GM19324 (cell line): ENCODE measurements around the gene GREM2.

Source experiments
- ATAC-seq: cut with Tn5 transposase; IDR thresholded peaks from one replicate; pipeline ENCODE4 v1.9.1; 2021; ENCODE audit warnings: mild to moderate bottlenecking, moderate library complexity; ENCODE audit not compliant: unreplicated experiment, low FRiP score

GREM2 gene

DNA sequence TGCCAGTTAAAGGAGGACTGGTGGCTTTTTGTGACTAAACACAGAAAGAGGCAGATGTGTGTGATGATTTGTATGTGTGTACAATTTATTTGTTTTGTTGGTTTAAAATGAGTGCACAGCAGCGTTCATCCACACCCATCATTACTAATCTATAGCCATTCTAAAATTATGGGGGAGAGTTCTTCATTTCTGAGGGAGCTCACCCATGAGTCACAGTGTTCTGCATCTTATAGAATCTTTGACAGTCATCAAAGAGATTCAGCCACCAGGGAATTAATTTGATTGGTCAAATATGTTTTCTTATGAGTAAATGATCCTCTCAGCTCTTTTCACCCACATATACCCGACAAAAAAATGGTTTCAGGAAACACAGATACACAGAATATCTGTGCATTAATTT lies 147.9 kb downstream of the GREM2 start:
- no peak for ATAC-seq

- ATAC-seq, result no peak
Measured at GRCh38 chr1:240462766-240463395, 149.1 kb downstream of the GREM2 start.

GRCh38 chr1:240462277-240462676 lies 149.7 kb downstream of the GREM2 start:
- ATAC-seq, result no peak

DNA sequence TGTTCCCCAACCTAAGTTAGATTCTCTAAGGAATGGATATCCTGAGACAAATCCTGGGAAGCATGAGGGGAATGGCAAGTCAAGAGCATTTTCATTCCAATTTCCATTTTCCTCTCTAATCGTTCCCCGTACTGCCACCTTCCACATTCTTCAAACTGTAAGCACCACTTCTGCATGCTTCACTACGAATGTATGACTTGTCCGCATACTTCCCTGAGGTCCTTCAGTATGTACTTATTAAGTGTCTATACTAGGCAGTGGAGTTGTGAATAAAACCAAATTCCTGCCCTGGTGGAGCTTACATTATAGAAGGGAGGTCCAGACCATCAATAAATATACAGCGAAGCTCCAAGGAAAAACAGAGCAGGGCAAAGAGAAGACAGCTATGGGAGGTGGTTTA lies 154.8 kb downstream of the GREM2 start:
- no peak for ATAC-seq

GRCh38 chr1:240455228-240455821 lies 156.6 kb downstream of the GREM2 start:
- ATAC-seq, result no peak

- no peak for ATAC-seq
Measured at GRCh38 chr1:240445369-240445768, 166.6 kb downstream of the GREM2 start.

DNA sequence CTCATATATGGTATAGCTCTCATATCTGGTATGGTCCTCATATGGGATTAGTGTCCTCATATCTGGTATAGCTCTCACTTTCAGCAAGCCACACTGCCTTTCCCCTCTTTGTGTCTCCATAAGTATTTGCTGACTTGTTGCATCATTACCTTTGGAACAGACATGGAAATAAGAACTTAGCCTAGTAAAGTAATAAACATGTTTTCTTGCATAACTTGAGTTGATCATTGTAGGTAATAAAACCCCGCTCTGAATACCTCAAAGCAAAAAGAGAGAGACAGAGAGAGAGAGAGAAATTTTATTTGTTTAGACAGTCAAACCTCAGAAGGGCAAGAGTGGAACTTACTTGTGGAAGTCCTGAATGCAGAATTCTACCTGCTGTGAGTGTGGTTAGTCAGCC lies 170.3 kb downstream of the GREM2 start:
- ATAC-seq, result no peak
